HepG2 (cell line): ENCODE data around the gene EPC1. TPM values are rescaled to one million over a fixed set of nuclear protein-coding genes. Genes with fewer than 3 reads are reported as not detected.

Source experiments
- ATAC-seq: fragments of 200-7000 bp; cut with Tn5 transposase; 3 replicates; pipeline ENCODE4 v1.9.1; 2020; ENCODE audit warnings: mild to moderate bottlenecking, moderate library complexity
- BruUV-seq: library from RNA; stranded (reverse); fragments of 400-500 nt; replicated peaks from 2 replicates; lab custom pipeline; 2021; lab: Mats Ljungman, UMichigan
- CTCF ChIA-PET: fragments of 300-600 bp; formaldehyde crosslinking; extraction: SDS; loops from one replicate; lab custom pipeline; 2021; ENCODE audit warnings: low total read pairs, inconsistent platforms, low intra/inter-chr PET ratio; lab: Yijun Ruan, JAX
- POLR2A ChIA-PET: fragments of 350-600 bp; sonication (Branson Sonifier 250); formaldehyde crosslinking; loops from one replicate; lab custom pipeline; 2020; ENCODE audit warnings: antibody characterized with exemption, inconsistent platforms; lab: Yijun Ruan, JAX
- DNase-seq: peaks from one replicate; pipeline ENCODE4 v3.0.0-alpha.2; 2015; ENCODE audit warnings: low spot score
- FAIRE-seq: peaks from 3 replicates; lab custom pipeline; 2011; peaks lifted over from hg19 to GRCh38; lab: Jason Lieb, UNC
- H2AFZ ChIP-seq: one replicate; pipeline ENCODE4 v1.6.1; 2011; ENCODE audit warnings: low read length, inconsistent platforms
- H3K27ac ChIP-seq: fragments of 300-600 bp; 3 replicates; pipeline ENCODE4 v1.8.0; 2011; ENCODE audit warnings: mixed run types, mild to moderate bottlenecking, mixed read lengths, low read length, inconsistent platforms; ENCODE audit not compliant: insufficient read depth; ENCODE audit errors: extremely low read length
- H3K27me3 ChIP-seq, 2 experiments: fragments of 200-600 bp in 1 of 2; 2 replicates in 1 of 2; 3 replicates in 1 of 2; pipeline versions ENCODE4 v1.6.0 to v1.8.0; 2011; ENCODE audit warnings: low read length in 2 of 2, mild to moderate bottlenecking in 2 of 2, moderate library complexity in 2 of 2, inconsistent platforms in 1 of 2; ENCODE audit not compliant: insufficient read depth in 2 of 2, control insufficient read depth in 1 of 2
- H3K36me3 ChIP-seq, 2 experiments: fragments of 200-600 bp in 1 of 2; replicated peaks in 1 of 2; 2 replicates in 1 of 2; 3 replicates in 1 of 2; pipeline versions ENCODE4 v1.5.1 to v1.8.0; 2011; ENCODE audit warnings: low read length in 2 of 2, inconsistent platforms in 1 of 2; ENCODE audit not compliant: insufficient read depth in 2 of 2, control insufficient read depth in 1 of 2
- H3K4me1 ChIP-seq: 2 replicates; pipeline ENCODE4 v1.5.1; 2012; ENCODE audit warnings: low read length, inconsistent platforms; ENCODE audit not compliant: insufficient read depth
- H3K4me2 ChIP-seq: 2 replicates; pipeline ENCODE4 v1.6.0; 2011; ENCODE audit warnings: low read depth, low read length, inconsistent platforms
- H3K4me3 ChIP-seq, 3 experiments: fragments of 200-600 bp in 1 of 3; sonication (generic), shearing (Covaris generic) in 1 of 3; replicated peaks in 1 of 3; 2 replicates each; pipeline ENCODE4 v1.5.1; 2011 to 2016; ENCODE audit warnings: low read length in 3 of 3, inconsistent platforms in 2 of 3, low read depth in 2 of 3, mild to moderate bottlenecking in 2 of 3, control low read depth in 1 of 3, mixed read lengths in 1 of 3; ENCODE audit not compliant: insufficient read depth in 1 of 3
- H3K79me2 ChIP-seq: one replicate; pipeline ENCODE4 v1.6.1; 2011; ENCODE audit warnings: low read length, inconsistent platforms; ENCODE audit not compliant: insufficient read depth
- H3K9ac ChIP-seq: 2 replicates; pipeline ENCODE4 v1.6.0; 2011; ENCODE audit warnings: mild to moderate bottlenecking, low read depth, low read length, inconsistent platforms; ENCODE audit not compliant: insufficient read depth
- H3K9me3 ChIP-seq: 2 replicates; pipeline ENCODE4 v1.5.1; 2012; ENCODE audit warnings: mild to moderate bottlenecking, low read length
- H4K20me1 ChIP-seq: 2 replicates; pipeline ENCODE4 v1.6.0; 2011; ENCODE audit warnings: inconsistent platforms, mild to moderate bottlenecking, low read length, moderate library complexity; ENCODE audit not compliant: insufficient read depth
- CREB1 ChIP-seq, 2 experiments: fragments of 450-650 bp in 1 of 2; IDR thresholded peaks; 2 replicates each; pipeline ENCODE4 v1.6.1; 2016 to 2017; ENCODE audit warnings: control low read depth in 1 of 2, mild to moderate bottlenecking in 1 of 2, missing compliant biosample characterization in 1 of 2, missing genetic modification characterization in 1 of 2
- FOSL2 ChIP-seq: sonication (generic); formaldehyde crosslinking; IDR thresholded peaks from 2 replicates; pipeline ENCODE4 v1.4.0; 2020; ENCODE audit warnings: missing genetic modification reagents
- SNRNP70 ChIP-seq: fragments of 200-400 bp; formaldehyde crosslinking; IDR thresholded peaks from 2 replicates; pipeline ENCODE4 v1.6.1; 2017; ENCODE audit warnings: mild to moderate bottlenecking, low read depth, low read length, moderate library complexity
- WGBS: methylation state at CpG from one replicate; pipeline ENCODE4 v1.1.6; 2017; ENCODE audit warnings: low lambda C conversion rate; 5-methylcytosine and 5-hydroxymethylcytosine counted together
- in situ Hi-C: cut with HindIII; loops from 2 replicates; pipeline ENCODE4 v1.10.0; 2017; ENCODE audit warnings: low pct_unique_long_range_greater_than_20kb; ENCODE audit not compliant: extremely low pct_ligation_motif_present
- intact Hi-C: fragments of 100-400 bp; cut with micrococcal nuclease; formaldehyde crosslinking; loops from one replicate; pipeline ENCODE4 v1.10.0; 2022; ENCODE audit not compliant: unreplicated experiment
- polyA plus RNA-seq, 8 experiments: library from polyadenylated mRNA; depleted of rRNA in 3 of 8; stranded (reverse) in 7 of 8; unstranded in 1 of 8; fragments of >200 nt; fragmentation: Illumina TruSeq in 4 of 8; extraction: Trizol in 4 of 8; gene quantifications; 2 replicates each; pipeline versions ENCODE4 v1.2.1 to v1.2.3, GENCODE V29; 2011 to 2016; ENCODE audit warnings: low read depth in 4 of 8, missing spikeins in 1 of 8, mixed read lengths in 1 of 8; ENCODE audit not compliant: insufficient read depth in 1 of 8
- total RNA-seq, 5 experiments: library from RNA; depleted of rRNA; stranded (reverse); fragments of >200 nt; fragmentation: Illumina TruSeq; extraction: Trizol; gene quantifications; 2 replicates each; pipeline ENCODE4 v1.2.3, GENCODE V29; 2016; ENCODE audit warnings: low read depth in 1 of 5
- TF ChIP-seq, protein P1 (sequence below): sonication (generic); formaldehyde crosslinking; IDR thresholded peaks from 2 replicates; pipeline ENCODE4 v1.4.0; 2020; ENCODE audit warnings: missing genetic modification reagents, borderline replicate concordance
- TF ChIP-seq, protein P2 (sequence below): sonication (generic); formaldehyde crosslinking; IDR thresholded peaks from 2 replicates; pipeline ENCODE4 v1.4.0; 2020; ENCODE audit warnings: missing genetic modification reagents

The EPC1 gene
- total and polyA plus RNA-seq, 2 of the 13 experiments (the other 11 are each of a cell fraction or from before 2014, with no cell fraction given): 28.7 to 44.2 TPM

DNA sequence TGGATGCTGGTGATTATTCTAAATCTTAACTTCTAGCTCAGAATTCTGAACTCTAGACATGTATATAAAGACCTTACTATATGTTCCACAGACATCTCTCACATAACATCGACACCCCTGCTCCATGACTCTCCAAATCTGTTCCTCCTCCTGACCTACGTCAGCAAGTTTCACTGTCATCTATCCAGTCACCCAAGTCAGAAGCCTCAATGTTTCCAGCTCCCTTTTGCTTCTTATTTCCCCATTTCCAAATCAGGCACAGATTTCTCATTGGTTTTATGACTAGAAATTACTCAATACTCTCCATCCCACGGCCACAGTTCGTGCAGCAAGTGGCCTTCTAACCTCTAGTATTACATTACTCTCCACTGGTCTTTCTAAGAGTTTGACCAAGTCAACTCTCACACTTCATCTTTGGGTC lies 28.5 kb downstream of the EPC1 start (continued):
- TF ChIP-seq, protein P1, sequence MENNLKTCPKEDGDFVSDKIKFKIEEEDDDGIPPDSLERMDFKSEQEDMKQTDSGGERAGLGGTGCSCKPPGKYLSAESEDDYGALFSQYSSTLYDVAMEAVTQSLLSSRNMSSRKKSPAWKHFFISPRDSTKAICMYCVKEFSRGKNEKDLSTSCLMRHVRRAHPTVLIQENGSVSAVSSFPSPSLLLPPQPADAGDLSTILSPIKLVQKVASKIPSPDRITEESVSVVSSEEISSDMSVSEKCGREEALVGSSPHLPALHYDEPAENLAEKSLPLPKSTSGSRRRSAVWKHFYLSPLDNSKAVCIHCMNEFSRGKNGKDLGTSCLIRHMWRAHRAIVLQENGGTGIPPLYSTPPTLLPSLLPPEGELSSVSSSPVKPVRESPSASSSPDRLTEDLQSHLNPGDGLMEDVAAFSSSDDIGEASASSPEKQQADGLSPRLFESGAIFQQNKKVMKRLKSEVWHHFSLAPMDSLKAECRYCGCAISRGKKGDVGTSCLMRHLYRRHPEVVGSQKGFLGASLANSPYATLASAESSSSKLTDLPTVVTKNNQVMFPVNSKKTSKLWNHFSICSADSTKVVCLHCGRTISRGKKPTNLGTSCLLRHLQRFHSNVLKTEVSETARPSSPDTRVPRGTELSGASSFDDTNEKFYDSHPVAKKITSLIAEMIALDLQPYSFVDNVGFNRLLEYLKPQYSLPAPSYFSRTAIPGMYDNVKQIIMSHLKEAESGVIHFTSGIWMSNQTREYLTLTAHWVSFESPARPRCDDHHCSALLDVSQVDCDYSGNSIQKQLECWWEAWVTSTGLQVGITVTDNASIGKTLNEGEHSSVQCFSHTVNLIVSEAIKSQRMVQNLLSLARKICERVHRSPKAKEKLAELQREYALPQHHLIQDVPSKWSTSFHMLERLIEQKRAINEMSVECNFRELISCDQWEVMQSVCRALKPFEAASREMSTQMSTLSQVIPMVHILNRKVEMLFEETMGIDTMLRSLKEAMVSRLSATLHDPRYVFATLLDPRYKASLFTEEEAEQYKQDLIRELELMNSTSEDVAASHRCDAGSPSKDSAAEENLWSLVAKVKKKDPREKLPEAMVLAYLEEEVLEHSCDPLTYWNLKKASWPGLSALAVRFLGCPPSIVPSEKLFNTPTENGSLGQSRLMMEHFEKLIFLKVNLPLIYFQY (CRISPR knock-in tag): no peak
- no peak for TF ChIP-seq FOSL2 (CRISPR knock-in tag)
- TF ChIP-seq, all 625 proteins: peak for 0

DNA sequence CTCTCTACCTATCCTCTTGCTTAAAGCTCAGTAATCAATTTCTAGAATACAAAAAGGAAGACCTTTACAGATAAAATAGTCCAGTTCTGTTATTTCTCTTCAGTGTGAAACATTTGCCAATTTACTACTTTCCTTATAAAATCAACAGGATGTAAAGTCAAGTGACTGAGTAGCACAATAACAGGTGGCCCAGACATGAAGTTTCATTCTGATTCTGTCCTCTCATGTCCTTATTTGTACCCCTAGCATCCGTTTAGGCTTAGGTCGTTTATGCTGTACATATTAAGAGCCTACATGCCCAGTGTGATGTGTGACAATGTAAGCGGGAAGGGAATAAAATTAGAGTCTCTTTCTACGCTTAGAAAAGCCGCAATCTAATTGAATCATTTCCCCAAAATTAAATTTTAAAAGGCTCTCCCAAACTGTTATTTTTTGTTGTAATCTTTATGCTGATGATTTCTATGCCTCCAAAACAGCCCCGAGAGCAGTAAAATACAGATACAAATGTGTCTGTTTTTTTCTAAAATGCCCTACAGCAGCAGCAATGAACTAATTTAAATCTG lies 29.1 kb downstream of the EPC1 start:
- H3K27ac ChIP-seq: no peak overlapping the region
- H2AFZ ChIP-seq: no peak overlapping the region
- intact Hi-C loops: no loop called here
- CTCF ChIA-PET: no interaction called here
- FAIRE-seq (no peak), ATAC-seq (no peak), DNase-seq (no peak)
- H3K9me3 ChIP-seq: no peaks in the 10 kb centered on the region
- BruUV-seq: no TSS peak
- no peaks in the 10 kb centered on the region for H3K27me3 ChIP-seq
- TF ChIP-seq CREB1 (IDR thresholded peaks at IDR 0.05): no peak
- no peak for TF ChIP-seq CREB1 (CRISPR knock-in tag; IDR thresholded peaks at IDR 0.05)
- TF ChIP-seq SNRNP70: no peak
- TF ChIP-seq, protein P2, sequence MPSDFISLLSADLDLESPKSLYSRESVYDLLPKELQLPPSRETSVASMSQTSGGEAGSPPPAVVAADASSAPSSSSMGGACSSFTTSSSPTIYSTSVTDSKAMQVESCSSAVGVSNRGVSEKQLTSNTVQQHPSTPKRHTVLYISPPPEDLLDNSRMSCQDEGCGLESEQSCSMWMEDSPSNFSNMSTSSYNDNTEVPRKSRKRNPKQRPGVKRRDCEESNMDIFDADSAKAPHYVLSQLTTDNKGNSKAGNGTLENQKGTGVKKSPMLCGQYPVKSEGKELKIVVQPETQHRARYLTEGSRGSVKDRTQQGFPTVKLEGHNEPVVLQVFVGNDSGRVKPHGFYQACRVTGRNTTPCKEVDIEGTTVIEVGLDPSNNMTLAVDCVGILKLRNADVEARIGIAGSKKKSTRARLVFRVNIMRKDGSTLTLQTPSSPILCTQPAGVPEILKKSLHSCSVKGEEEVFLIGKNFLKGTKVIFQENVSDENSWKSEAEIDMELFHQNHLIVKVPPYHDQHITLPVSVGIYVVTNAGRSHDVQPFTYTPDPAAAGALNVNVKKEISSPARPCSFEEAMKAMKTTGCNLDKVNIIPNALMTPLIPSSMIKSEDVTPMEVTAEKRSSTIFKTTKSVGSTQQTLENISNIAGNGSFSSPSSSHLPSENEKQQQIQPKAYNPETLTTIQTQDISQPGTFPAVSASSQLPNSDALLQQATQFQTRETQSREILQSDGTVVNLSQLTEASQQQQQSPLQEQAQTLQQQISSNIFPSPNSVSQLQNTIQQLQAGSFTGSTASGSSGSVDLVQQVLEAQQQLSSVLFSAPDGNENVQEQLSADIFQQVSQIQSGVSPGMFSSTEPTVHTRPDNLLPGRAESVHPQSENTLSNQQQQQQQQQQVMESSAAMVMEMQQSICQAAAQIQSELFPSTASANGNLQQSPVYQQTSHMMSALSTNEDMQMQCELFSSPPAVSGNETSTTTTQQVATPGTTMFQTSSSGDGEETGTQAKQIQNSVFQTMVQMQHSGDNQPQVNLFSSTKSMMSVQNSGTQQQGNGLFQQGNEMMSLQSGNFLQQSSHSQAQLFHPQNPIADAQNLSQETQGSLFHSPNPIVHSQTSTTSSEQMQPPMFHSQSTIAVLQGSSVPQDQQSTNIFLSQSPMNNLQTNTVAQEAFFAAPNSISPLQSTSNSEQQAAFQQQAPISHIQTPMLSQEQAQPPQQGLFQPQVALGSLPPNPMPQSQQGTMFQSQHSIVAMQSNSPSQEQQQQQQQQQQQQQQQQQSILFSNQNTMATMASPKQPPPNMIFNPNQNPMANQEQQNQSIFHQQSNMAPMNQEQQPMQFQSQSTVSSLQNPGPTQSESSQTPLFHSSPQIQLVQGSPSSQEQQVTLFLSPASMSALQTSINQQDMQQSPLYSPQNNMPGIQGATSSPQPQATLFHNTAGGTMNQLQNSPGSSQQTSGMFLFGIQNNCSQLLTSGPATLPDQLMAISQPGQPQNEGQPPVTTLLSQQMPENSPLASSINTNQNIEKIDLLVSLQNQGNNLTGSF (CRISPR knock-in tag): no peak
- H3K4me3 ChIP-seq: no peak overlapping the region
- 96% methylated on average over 6 of the region's 6 CpGs for WGBS
- in situ Hi-C loops: no loop called here
- H3K9ac ChIP-seq: no peak overlapping the region
- H3K4me2 ChIP-seq: no peak overlapping the region
- POLR2A ChIA-PET: no interaction called here
- H3K79me2 ChIP-seq: peaks cover 98% of the 10 kb centered on the region
- H3K36me3 ChIP-seq: peaks cover 0 to 7% of the 10 kb centered on the region in 2 experiments; a peak in 2 of 5 replicates
- H4K20me1 ChIP-seq: peaks cover 55% of the 10 kb centered on the region
- H3K4me1 ChIP-seq: no peaks in the 10 kb centered on the region
